CD4-positive, alpha-beta T cell treated with Interferon gamma for 1 hour (primary cell): ENCODE measurements around the gene THTPA.
"Not testable (repeated sequence)": the region's sequence is repeated elsewhere in the genome, so short reads cannot be mapped to it uniquely, and the experiment has no call there.

Experiments
- DNase-seq: peaks from one replicate; pipeline ENCODE4 v3.0.0-alpha.2; 2020

The THTPA gene

DNA sequence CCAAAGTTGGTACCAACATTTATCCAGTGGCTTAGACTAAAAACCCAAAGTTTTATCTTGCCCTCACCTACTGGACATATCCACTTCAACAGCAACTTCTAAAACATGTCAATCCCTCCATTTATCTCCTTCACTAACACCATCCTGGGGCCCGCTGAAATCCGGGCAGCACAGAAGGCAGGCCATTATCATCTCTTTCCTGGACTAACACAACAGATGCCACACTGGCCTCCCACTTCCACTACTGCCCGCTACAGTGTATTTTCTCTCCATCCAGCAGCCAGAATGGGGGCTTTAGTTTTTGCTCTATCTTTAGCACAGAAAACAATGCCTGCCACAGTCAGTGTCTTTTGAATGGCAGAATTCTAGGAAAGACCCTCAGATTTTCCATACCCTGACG lies 20.1 kb upstream of the THTPA start:
- DNase-seq = no peak

DNA sequence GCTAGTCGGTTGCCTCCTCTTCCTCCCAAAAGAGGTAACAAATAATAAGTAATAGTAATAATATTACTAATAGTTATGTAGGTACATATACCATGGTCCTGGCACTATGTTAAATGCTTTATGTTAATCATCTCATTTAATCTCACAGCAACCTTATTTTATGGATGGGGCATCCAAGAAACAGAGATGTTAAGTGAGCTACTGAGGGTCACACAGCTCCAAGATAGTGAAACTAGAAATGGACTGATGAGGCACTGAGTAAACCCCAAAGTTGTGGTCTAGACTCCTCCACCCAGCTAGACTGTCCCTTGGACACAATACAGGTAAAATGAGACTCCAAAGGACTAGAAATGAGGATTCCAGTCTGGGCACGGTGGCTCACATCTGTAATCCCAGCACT lies 19.6 kb upstream of the THTPA start:
- no peak for DNase-seq

DNA sequence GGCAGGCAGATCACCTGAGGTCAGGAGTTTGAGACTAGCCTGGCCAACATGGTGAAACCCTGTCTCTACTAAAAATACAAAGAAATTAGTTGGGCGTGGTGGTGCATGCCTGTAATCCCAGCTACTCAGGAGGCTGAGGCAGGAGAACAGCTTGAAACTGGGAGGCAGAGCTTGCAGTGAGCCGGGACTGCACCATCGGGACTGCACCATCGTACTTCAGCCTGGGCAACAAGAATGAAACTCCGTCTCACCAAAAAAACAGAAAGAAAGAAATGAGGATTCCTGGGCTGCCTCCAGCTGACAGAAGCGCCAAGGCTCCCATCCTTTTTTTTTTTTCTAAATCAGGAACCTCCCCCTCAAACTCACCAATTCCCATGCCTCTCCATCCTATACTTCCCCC lies 19.2 kb upstream of the THTPA start:
- not testable (repeated sequence) for DNase-seq

- DNase-seq = no peak
These were observed 18.6 kb upstream of the THTPA start for GRCh38 chr14:23537351-23538049.

GRCh38 chr14:23538050-23538718 lies 17.9 kb upstream of the THTPA start:
- no peak for DNase-seq

GRCh38 chr14:23538785-23539184 lies 17.3 kb upstream of the THTPA start:
- DNase-seq = no peak

- DNase-seq = no peak
These were observed 16.6 kb upstream of the THTPA start for GRCh38 chr14:23539248-23540140.

DNA sequence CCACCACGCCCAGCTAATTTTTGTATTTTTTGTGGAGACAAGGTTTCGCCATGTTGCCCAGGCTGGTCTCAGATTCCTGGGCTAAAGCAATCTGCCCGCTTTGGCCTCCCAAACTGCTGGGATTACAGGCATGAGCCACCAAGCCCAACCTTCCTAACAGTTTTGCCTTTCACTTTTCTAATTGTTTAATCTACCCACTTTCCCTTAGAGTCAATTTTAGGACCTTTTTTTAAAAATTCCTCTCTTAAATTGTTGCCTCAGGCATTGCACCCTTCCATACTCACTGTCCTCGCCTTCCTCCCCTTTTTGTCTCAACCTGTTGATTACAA lies 16.0 kb upstream of the THTPA start:
- DNase-seq = no peak

GRCh38 chr14:23542261-23542660 lies 13.8 kb upstream of the THTPA start:
- DNase-seq = no peak

DNA sequence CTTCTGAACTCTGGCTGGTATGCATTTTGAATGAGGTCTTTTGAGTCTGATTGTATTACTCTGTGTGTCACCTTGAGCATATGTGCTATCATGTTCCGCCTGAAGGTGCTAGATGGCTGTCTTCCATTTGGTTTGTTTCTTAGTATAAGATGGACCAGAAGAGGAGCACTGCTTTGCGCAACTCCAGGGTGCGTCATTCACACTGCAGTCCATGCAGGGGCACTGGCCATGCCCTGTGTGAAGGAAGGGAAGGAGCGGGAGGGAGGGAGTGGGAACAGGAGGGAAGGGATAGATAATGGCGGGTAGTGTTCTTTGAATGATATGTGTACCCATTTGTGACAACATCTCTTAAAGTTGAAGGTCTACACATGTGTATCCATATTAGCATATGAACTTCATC lies 12.7 kb upstream of the THTPA start:
- DNase-seq = no peak

DNA sequence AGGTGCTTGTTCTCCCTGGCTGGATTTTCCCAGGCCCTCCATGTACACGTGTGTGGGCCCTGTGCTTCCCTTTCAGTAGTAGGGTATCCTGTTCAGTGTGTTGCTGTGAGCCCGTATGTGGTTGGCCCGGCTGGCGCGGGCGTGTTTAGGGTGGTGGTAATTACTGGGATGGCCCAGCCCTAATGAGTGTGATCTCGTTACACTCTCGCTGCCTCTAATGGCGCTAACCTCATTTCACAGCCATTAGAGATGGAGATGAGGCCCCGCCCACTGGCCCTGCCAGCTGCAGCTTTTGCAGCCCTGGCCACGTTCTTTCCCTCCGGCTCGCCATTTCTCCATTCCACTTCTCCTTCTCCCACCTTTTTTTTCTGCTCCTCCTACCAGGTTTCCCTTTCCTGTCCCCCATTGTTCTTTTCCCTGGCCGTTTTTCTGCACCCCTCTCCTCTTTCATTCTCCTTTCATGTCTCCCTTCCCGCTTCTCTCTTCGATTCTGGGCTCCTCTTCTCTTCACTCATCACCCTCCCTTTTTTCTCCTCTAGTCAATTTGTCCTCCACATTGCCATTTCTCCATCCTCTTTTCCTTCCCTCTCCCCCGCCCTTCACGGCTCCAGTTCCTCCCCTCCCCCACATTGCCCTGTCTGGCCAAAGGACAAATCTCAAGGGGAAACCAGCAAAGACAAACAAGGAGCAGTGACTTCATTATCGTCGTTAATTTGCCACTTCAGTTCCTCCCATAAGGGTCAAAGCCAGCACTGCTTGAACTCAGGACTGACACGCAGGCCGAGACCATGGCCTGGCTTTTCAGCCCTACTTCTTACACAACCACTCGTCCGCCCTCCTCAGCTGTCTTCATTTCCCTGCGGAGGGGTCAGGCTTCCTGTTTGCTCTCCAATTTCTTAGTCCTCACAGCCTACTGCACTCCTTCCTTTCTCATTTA lies 11.3 kb upstream of the THTPA start:
- DNase-seq = no peak

DNA sequence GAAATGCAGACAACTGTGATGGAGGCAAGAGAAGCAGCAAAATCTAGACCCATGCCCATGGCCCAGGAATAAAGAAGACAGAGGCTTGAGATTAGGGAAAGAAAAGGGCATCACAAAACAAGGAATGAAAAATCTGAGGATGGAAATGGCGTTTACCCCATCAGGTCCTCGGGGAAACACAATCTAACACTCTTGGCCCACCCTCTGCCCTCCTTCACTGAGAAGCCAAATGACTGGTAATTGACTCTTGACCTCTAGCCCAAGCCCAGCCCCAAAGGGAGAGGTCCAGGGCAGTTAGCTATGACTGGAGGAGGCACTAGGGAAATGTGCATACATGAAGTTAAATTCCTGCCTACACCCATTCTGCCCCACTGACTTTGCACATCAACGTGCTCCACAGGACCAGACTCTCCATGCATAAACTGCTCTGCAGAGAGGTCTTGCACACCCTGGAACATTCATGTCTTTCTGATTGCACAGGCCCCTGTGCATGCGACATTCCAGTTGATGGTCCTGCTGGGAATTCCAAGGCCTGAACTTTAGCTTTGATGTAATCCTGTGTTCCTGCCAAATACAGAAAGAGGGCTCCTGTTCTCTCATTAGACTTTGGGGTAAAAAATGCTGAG lies 10.2 kb upstream of the THTPA start:
- no peak for DNase-seq

DNA sequence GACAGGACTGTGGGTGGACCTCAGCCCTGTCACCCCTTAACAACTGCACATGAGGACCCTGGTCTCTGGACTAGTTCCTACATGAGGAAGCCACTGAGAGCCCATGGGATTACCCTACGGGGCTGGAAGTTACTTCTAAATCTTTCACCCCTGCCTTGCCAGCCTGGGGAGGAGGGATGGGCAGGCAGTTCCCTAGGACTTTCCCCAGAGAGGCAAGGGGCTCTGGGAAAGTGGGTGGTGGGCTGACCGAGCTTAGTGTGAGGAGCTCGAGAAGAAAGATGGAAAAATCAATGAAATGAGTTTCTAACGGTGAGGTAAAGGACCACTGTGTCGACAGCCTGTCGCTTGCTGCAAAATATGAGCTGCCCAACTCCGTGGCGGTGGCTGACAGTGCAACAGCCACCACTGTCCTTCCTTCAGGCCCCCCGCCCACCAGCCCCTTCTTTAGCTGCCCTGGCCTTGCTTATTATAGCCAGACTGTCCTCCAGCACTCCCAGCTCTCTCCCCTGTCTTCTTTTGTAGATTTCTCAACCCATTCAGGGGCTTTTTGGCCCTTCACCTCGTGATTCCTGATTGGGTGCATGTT lies 9.5 kb upstream of the THTPA start:
- DNase-seq = no peak

- no peak for DNase-seq
These were observed 8.1 kb upstream of the THTPA start for GRCh38 chr14:23547924-23548323.

DNA sequence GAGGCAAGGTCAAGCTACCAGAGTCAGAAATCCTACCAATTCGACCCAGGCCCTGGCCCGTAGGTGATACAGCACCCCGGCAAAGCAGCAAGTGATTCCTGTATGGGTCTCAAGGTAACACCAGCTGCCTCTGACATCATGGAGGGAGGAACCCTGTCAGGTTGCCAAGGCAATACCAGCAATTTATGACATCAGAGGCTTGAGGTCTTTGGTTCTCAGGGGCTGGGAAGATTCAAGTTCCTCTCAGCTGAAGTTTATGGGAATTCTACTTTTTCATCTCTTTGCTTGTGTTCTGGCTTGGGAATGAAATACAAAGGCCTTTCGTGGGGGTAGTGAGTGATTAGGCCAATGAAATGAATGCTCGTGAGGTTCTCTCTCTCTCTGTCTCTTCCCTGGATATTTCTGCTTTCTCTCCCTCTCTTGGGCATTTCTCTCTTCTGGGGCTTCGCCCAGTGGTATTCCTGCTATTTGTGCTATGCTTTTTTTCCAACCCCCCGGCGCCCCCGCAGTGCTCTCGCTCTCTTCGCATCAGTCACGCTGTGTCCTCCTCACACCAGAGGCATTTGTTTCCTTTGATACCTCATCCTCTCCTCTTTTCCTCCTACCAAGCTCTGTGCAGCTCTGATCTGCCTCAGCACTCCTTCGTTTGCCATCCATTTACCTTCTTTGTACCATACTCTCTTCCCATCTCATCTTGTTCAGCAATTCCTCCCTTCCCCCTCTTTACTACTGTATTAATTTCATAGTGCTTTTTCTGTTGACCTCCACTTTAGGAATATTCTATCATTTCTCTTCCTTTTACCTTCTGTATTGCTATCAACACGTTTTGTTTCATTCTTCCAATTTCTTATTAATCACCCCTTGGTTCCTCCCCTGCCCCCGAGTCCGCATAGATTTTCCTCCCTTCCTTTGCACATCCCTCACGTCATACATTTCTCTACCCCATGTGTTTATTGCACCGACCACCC lies 7.4 kb upstream of the THTPA start:
- DNase-seq = no peak

DNA sequence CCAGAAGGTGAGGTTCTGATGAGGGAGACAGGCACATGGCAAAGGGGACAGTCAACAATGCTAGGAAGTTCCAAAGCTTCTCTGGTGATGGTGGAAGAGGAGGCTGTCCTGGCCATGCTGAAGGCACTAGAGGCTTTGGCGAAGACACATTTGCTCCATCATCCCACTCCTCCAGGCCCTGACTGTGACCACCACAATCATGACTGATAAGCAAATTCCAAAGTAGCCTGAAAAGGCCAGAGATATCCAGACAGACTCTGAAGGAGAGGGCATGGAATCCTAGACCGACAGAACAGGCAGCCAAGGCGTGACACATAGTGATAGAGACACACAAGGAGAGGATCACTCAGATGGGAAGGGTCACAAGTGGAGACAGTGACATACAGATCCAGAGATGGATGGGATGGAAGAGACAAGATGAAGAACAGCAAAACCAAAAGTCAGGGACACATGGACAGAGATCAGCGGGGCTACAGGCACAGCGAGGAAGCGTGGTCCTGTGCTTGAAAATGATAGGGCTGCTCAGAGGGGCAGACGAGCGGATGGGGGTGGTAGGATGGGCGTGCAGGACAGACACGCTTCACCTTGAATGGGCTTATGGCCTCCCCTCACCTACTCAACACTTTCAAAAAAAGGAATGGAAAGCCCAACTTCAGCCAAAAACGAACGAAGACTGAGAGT lies 5.8 kb upstream of the THTPA start:
- no peak for DNase-seq

DNA sequence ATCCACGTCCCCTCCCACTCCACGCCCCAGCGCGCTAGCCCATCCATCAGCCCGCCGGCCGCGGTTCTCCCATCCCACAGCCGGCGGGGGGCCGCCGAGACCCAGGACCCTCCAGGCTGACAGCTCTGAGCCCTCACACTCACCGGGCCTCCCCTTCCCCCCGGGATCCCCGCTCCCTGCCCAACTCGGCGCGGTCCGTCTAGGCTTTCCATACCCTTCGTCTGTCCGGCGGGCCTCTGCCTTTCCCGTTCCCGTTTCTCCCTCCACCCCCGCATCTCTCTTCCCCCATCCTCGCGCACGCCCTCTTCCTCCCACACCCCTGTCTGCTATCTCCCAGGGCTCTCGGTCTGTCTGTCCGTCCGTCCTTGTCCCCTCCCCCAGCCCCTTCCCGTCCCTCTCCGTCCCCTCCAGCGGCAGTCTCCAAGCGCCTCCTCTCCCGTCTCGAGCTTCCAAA lies 5.2 kb upstream of the THTPA start:
- no peak for DNase-seq

DNA sequence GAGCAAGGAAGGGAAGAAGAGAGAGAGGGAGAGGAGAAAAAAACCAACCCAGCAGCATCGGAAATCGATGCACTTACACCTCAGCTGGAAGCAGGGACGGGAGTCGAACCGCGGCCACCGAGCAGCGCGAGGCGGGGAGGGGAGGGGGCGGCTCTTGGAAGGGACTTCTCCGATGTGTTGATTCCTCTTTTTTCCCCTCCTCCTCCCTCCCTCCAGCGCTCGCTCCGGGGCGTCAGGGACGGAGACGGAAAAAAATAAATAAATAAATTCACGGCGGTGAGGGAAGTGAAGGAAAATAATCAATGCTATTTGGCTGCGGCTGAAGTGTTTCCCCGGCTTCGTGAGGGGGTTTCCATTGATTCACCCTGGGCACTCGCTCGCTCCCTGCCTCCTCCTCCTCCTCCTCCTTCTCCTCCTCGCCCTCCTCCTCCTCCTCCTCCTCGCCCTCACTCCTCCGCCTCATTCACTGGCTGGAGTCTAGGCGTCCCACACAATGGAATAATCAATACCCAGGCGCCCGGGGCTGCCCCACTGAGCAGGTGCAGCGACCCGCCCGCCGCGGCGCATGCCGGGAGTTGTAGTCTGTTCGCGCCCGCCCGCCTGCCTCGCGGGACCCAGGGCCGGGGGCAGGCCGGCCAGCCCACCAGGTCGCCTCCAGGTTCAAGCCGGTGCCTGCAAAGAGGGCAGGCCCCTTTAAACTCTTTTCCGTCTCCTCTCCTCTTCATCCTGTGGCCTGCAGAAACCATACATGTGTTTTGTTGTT lies 4.6 kb upstream of the THTPA start, which contains the start of gene ZFHX2:
ZFHX2 (minus strand) TSS at position 500 of the 763 bp plus-strand sequence. CDS start 16,440 bp downstream, outside the sequence.
- peak; percentile 56 for DNase-seq

DNA sequence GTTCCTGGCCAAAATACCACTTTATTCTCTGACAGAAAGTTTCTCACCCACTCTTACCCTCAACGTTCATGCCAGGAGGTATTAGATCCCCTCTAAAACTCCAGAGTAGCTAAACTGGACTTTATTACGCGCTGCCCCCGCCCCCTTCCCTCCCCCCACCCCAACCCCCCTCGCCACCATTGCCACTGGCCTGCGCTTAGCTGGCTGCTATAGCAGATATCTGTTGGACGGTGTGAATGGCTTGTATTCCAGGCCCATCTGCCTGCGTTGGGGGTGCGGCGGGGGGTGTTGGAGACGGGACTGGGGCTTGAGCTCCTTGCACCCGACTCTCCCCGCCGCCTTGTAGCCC lies 564 bp upstream of the THTPA start:
- no peak for DNase-seq
